Measurements from ENCODE around the gene MOG. TPM values are rescaled to one million over a fixed set of nuclear protein-coding genes. Genes with fewer than 3 reads are reported as not detected.

MOG gene
- total RNA-seq, 1 donor from 2014 or later: not detected

GRCh38 chr6:29709188-29709587 lies 52.3 kb downstream of the MOG start:
- Histone ChIP-seq H3K27me3 (ENCODE audit: low read depth) (no peaks in the 10 kb centered on the region), H3K9me3 (no peaks in the 10 kb centered on the region), H3K36me3 (no peaks in the 10 kb centered on the region), H3K4me3 (peak overlapping the region; percentile 6), H3K4me1 (no peaks in the 10 kb centered on the region), H3K27ac (peak overlapping the region; percentile 53)
- no peak for ATAC-seq
- intact Hi-C loops (cut with DNase I): loop anchor here (10.0 kb wide), 1 partner anchor 46 kb away; no protein-coding TSS in a partner anchor
- no peak for DNase-seq
- TF ChIP-seq CTCF (IDR thresholded peaks at IDR 0.05): no peak

- Histone ChIP-seq H3K27ac (no peak overlapping the region), H3K27me3 (ENCODE audit: low read depth) (no peaks in the 10 kb centered on the region), H3K9me3 (no peaks in the 10 kb centered on the region), H3K36me3 (no peaks in the 10 kb centered on the region), H3K4me3 (no peak overlapping the region), H3K4me1 (no peaks in the 10 kb centered on the region)
- TF ChIP-seq CTCF (IDR thresholded peaks at IDR 0.05): no peak
- intact Hi-C loops (cut with DNase I): no loop called here
- no peak for DNase-seq
- ATAC-seq: no peak
Measured at GRCh38 chr6:29710281-29710941, 53.5 kb downstream of the MOG start.

DNA sequence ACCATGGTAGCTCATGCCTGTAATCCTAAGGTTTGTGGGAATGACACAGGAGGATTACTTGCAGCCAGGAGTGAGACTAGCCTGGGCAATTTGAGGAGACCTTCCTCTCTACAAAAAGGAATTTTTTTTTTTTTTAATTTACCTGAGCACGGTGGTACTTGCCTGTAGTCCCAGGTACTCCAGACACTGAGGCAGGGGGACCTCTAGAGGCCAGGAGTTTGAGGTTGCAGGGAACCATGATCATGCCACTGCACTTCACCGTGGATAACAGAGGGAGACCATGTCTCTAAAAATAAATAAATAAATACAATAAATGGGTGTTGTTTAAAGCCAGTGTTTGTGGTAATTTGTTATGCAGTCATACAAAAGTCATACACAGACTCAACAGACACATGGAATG lies 64.0 kb downstream of the MOG start:
- Histone ChIP-seq H3K36me3 (peaks cover 18% of the 10 kb centered on the region), H3K27ac (no peak overlapping the region), H3K4me1 (peaks cover 19% of the 10 kb centered on the region), H3K27me3 (ENCODE audit: low read depth) (no peaks in the 10 kb centered on the region), H3K9me3 (no peaks in the 10 kb centered on the region), H3K4me3 (no peak overlapping the region)
- intact Hi-C loops (cut with DNase I): no loop called here
- DNase-seq (no peak), ATAC-seq (no peak)
- TF ChIP-seq CTCF (IDR thresholded peaks at IDR 0.05): no peak

Other genes with a start within 250 kb of the MOG start
- not detected for gene OR12D1, start 242.2 kb upstream of the MOG start, total RNA-seq
- not detected for gene OR10C1, start 217.8 kb upstream of the MOG start, total RNA-seq
- gene OR11A1, start 200.0 kb upstream of the MOG start, total RNA-seq: not detected
- not detected for gene OR2H1, start 199.9 kb upstream of the MOG start, total RNA-seq
- 0.50 TPM for gene MAS1L, start 169.1 kb upstream of the MOG start, total RNA-seq
- 1.9 TPM for gene UBD, start 97.4 kb upstream of the MOG start, total RNA-seq
- gene OR2H2, start 72.0 kb upstream of the MOG start, total RNA-seq: not detected
- gene GABBR1, start 23.9 kb upstream of the MOG start, total RNA-seq: 38.5 TPM
- not detected for gene ZFP57, start 24.1 kb downstream of the MOG start, total RNA-seq
- gene HLA-F, start 66.3 kb downstream of the MOG start, total RNA-seq: 176 TPM
- 1.8 TPM for gene HLA-G, start 170.7 kb downstream of the MOG start, total RNA-seq

Measured in lower lobe of right lung (tissue), 2 donors.